Measurements from ENCODE around the gene DICER1. TPM values are rescaled to one million over a fixed set of nuclear protein-coding genes. Genes with fewer than 3 reads are reported as not detected.
"Not testable (repeated sequence)": the region's sequence is repeated elsewhere in the genome, so short reads cannot be mapped to it uniquely, and the experiment has no call there.

The DICER1 gene
- total and polyA plus RNA-seq, 2 donors (not counting 3 experiments of a cell fraction or from before 2014, with no cell fraction given): 8.3 to 43.6 TPM

DNA sequence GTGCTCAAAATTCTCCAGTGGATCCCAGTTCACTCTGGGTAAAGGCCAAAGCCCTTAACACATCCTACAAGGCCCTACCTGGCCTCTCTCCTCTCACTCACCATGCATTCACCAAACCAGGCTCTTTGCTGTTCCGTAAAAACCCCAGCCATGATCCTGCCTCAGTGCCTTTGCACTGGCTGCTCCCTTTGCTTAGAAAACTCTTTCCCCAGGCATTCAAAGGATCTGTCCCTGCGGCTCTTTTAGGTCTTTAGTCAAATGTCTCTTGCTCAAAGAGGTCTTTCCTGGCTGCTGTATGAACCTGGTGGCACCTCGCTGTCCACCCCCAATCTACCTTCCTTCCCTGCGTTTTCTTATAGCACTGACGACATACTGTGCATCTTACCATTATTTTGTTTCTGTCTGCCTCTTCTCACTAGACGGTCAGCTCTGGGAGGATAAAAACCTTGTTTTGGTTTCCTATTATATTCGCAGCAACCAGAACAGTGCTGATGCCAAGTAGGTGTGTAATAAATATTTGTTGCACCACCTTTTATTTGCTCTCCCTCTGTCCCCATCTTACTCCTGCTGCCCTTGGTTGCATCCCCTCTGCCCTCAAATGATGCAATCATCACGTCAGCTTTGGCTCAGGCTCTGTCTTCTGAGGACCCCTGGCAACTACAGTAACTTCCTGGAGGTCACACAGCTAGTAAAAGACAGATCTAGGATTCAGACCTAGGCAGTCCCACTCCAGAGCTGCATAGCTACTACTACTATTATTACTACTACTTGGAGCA is 23.8 kb upstream of the DICER1 start:
- Histone ChIP-seq H3K9ac (replicated peaks; ENCODE audit: extremely low read depth, insufficient read depth, low read length) (no peak overlapping the region), H3K4me3 (replicated peaks in 1 of 3; ENCODE audit: insufficient read depth in 1 of 3, low read depth in 1 of 3, low read length in 3 of 3) (no peak overlapping the region), H4K20me1 (replicated peaks; ENCODE audit: control insufficient read depth, extremely low read depth, insufficient read depth, low read length) (no peaks in the 10 kb centered on the region), H3K79me2 (ENCODE audit: control insufficient read depth, insufficient read depth, low read length) (no peaks in the 10 kb centered on the region), H3K36me3 (ENCODE audit: control insufficient read depth in 2 of 2, extremely low read depth in 1 of 2, insufficient read depth in 2 of 2, low read length in 2 of 2) (no peaks in the 10 kb centered on the region), H2AFZ (ENCODE audit: low read depth, low read length) (no peak overlapping the region), H3K9me1 (replicated peaks; ENCODE audit: control insufficient read depth, extremely low read depth, insufficient read depth, low read length) (no peaks in the 10 kb centered on the region), H3K27ac (ENCODE audit: insufficient read depth, low read depth, low read length) (no peak overlapping the region), H3K27me3 (ENCODE audit: control insufficient read depth in 2 of 2, insufficient read depth in 2 of 2, low read length in 2 of 2) (no peaks in the 10 kb centered on the region), H3K9me3 (replicated peaks; ENCODE audit: control insufficient read depth, insufficient read depth, low read length) (no peaks in the 10 kb centered on the region), H3K4me1 (ENCODE audit: control insufficient read depth, extremely low read depth, insufficient read depth, low read length) (peaks cover 35% of the 10 kb centered on the region), H3K4me2 (ENCODE audit: insufficient read depth, low read length) (no peak overlapping the region)
- no peak for DNase-seq (ENCODE audit: low read depth, low spot score)
- CTCF ChIA-PET: no interaction called here
- no peak for FAIRE-seq
- POLR2A ChIA-PET: no interaction called here
- no TSS peak for BruUV-seq (replicated peaks)
- dilution Hi-C loops (cut with MboI; ENCODE audit: extremely low pct_ligation_motif_present, low sequenced_read_pairs): no loop called here
- no peak for TF ChIP-seq MYC (IDR thresholded peaks at IDR 0.05; ENCODE audit: low read depth, low read length)
- TF ChIP-seq MAX (IDR thresholded peaks at IDR 0.05; ENCODE audit: insufficient read depth, insufficient read length): no peak
- TF ChIP-seq POLR2A (IDR thresholded peaks at IDR 0.05; ENCODE audit: low read depth, low read length): no peak
- TF ChIP-seq POLR2AphosphoS5 (IDR thresholded peaks at IDR 0.05; ENCODE audit: insufficient read depth, low read depth, low read length): no peak
- no peak for TF ChIP-seq JUN (IDR thresholded peaks at IDR 0.05; ENCODE audit: borderline replicate concordance, insufficient read depth, insufficient read length, low read depth)
- TF ChIP-seq FOS (IDR thresholded peaks at IDR 0.05; ENCODE audit: borderline replicate concordance, insufficient read depth, low read length): no peak
- TF ChIP-seq, protein P1, sequence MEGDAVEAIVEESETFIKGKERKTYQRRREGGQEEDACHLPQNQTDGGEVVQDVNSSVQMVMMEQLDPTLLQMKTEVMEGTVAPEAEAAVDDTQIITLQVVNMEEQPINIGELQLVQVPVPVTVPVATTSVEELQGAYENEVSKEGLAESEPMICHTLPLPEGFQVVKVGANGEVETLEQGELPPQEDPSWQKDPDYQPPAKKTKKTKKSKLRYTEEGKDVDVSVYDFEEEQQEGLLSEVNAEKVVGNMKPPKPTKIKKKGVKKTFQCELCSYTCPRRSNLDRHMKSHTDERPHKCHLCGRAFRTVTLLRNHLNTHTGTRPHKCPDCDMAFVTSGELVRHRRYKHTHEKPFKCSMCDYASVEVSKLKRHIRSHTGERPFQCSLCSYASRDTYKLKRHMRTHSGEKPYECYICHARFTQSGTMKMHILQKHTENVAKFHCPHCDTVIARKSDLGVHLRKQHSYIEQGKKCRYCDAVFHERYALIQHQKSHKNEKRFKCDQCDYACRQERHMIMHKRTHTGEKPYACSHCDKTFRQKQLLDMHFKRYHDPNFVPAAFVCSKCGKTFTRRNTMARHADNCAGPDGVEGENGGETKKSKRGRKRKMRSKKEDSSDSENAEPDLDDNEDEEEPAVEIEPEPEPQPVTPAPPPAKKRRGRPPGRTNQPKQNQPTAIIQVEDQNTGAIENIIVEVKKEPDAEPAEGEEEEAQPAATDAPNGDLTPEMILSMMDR (IDR thresholded peaks at IDR 0.05; ENCODE audit: extremely low read depth in 1 of 2, insufficient read depth in 1 of 2, low read depth in 1 of 2, low read length in 2 of 2): no peak
- no peak for TF ChIP-seq EZH2 (IDR thresholded peaks at IDR 0.05; ENCODE audit: borderline replicate concordance, low read depth, low read length, severe bottlenecking)
- TF ChIP-seq GATA2 (IDR thresholded peaks at IDR 0.05; ENCODE audit: insufficient read depth, insufficient read length, low read depth, low read length): no peak
- intact Hi-C loops (cut with micrococcal nuclease): loop anchor here (5.0 kb wide), 1 partner anchor 136 kb away; the partner anchor contains the start of gene CLMN

- H3K27ac ChIP-seq (ENCODE audit: insufficient read depth, low read depth, low read length); intact Hi-C loops (cut with micrococcal nuclease); H3K4me2 ChIP-seq (ENCODE audit: insufficient read depth, low read length); dilution Hi-C loops (cut with MboI; ENCODE audit: extremely low pct_ligation_motif_present, low sequenced_read_pairs); H3K27me3 ChIP-seq (ENCODE audit: control insufficient read depth in 2 of 2, insufficient read depth in 2 of 2, low read length in 2 of 2); H3K36me3 ChIP-seq (ENCODE audit: control insufficient read depth in 2 of 2, extremely low read depth in 1 of 2, insufficient read depth in 2 of 2, low read length in 2 of 2); H3K9ac ChIP-seq (replicated peaks; ENCODE audit: extremely low read depth, insufficient read depth, low read length); H3K9me3 ChIP-seq (replicated peaks; ENCODE audit: control insufficient read depth, insufficient read depth, low read length); H2AFZ ChIP-seq (ENCODE audit: low read depth, low read length); FAIRE-seq; BruUV-seq (replicated peaks); H3K4me3 ChIP-seq (replicated peaks in 1 of 3; ENCODE audit: insufficient read depth in 1 of 3, low read depth in 1 of 3, low read length in 3 of 3); H3K9me1 ChIP-seq (replicated peaks; ENCODE audit: control insufficient read depth, extremely low read depth, insufficient read depth, low read length); POLR2A ChIA-PET; CTCF ChIA-PET; DNase-seq (ENCODE audit: low read depth, low spot score); H3K79me2 ChIP-seq (ENCODE audit: control insufficient read depth, insufficient read depth, low read length); H4K20me1 ChIP-seq (replicated peaks; ENCODE audit: control insufficient read depth, extremely low read depth, insufficient read depth, low read length): not testable (repeated sequence)
- peaks cover 11% of the 10 kb centered on the region for H3K4me1 ChIP-seq (ENCODE audit: control insufficient read depth, extremely low read depth, insufficient read depth, low read length)
Observed at GRCh38 chr14:95175670-95176069, 18.3 kb upstream of the DICER1 start.
